Hematopoietic multipotent progenitor cell treated with erythropoietin and hydrocortisone succinate and interleukin-3 and kit ligand, for 6 days (in vitro differentiated cells): ENCODE measurements around the gene STN1.

Experiments used
- DNase-seq: peaks from one replicate; pipeline ENCODE4 v3.0.0-alpha.2; 2015

The STN1 gene

GRCh38 chr10:103892181-103892580, 25.8 kb downstream of the STN1 start:
- DNase-seq: no peak

- no peak for DNase-seq
Measured at GRCh38 chr10:103890688-103891087, 27.3 kb downstream of the STN1 start.

- DNase-seq: no peak
Measured at GRCh38 chr10:103890194-103890658, 27.8 kb downstream of the STN1 start.

- DNase-seq: no peak
Measured at GRCh38 chr10:103889121-103889720, 28.8 kb downstream of the STN1 start.

GRCh38 chr10:103888113-103888841, 29.7 kb downstream of the STN1 start:
- DNase-seq: peak; percentile 82

GRCh38 chr10:103885617-103886016, 32.4 kb downstream of the STN1 start:
- DNase-seq: no peak

GRCh38 chr10:103884681-103885139, 33.3 kb downstream of the STN1 start:
- DNase-seq: peak; percentile 77

- no peak for DNase-seq
Measured at GRCh38 chr10:103882285-103883007, 35.5 kb downstream of the STN1 start.

GRCh38 chr10:103881416-103882284, 36.3 kb downstream of the STN1 start:
- DNase-seq: no peak

- no peak for DNase-seq
Measured at GRCh38 chr10:103879831-103880230, 38.2 kb downstream of the STN1 start.

GRCh38 chr10:103879409-103879808, 38.6 kb downstream of the STN1 start:
- DNase-seq: no peak

GRCh38 chr10:103877861-103878260, 40.1 kb downstream of the STN1 start:
- DNase-seq: no peak

- DNase-seq: no peak
Measured at GRCh38 chr10:103876155-103876554, 41.8 kb downstream of the STN1 start.

- no peak for DNase-seq
Measured at GRCh38 chr10:103874730-103875129, 43.3 kb downstream of the STN1 start.

- no peak for DNase-seq
Measured at GRCh38 chr10:103872137-103872931, 45.6 kb downstream of the STN1 start.

GRCh38 chr10:103871006-103871405, 47.0 kb downstream of the STN1 start:
- no peak for DNase-seq

GRCh38 chr10:103870516-103870915, 47.5 kb downstream of the STN1 start:
- no peak for DNase-seq

GRCh38 chr10:103869336-103869735, 48.6 kb downstream of the STN1 start:
- no peak for DNase-seq

GRCh38 chr10:103868200-103868599, 49.8 kb downstream of the STN1 start:
- no peak for DNase-seq

GRCh38 chr10:103861505-103861904, 56.5 kb downstream of the STN1 start:
- DNase-seq: no peak

GRCh38 chr10:103859161-103860086, 58.6 kb downstream of the STN1 start:
- peak; percentile 73 for DNase-seq
